ENCODE data around the gene PPP2R2D.
A peak's percentile ranks its signal among the peaks of the same experiment; 100 is the strongest.

PPP2R2D gene

DNA sequence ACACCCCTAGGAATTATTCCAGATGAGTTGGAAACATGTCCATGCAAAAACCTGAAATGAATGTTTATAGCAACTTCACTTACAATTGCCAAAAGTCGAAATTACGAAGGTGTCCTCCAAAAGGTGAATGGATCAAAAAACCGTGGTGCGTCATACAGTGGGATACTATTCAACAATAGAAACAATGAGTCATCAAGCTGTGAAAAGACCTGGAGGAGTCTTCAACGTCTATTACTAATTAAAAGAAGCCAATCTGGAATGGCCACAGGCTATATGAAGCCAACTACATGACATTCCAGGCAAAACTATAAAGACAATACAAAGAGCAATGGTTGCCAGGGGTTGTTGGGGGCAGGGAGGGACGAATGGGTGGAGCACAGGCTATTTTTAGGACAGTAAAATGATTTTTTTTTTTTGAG, 12.6 kb upstream of the PPP2R2D start:
- no peak for DNase-seq (ENCODE audit: low read depth in 2 of 2)

DNA sequence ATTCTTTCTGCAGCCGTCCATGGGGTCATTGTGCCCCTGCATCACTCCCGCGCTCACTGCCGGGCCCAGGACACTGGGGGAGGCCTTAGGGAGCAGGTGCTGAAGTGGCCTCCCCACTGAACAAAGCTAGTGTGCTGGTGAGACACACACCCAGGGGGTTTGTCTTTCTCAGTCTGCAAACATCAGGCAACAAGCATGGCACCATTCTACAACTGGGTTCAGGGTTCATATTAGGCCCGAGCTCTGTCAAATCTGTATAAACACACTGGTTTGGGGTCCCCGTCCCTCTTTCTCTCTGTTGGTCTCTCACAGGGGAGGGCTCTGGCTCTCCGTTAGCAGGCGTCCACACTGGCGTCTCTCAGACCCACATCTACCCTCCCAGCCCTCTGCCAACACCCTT, 11.1 kb upstream of the PPP2R2D start:
- DNase-seq (ENCODE audit: low read depth in 2 of 2): no peak

DNA sequence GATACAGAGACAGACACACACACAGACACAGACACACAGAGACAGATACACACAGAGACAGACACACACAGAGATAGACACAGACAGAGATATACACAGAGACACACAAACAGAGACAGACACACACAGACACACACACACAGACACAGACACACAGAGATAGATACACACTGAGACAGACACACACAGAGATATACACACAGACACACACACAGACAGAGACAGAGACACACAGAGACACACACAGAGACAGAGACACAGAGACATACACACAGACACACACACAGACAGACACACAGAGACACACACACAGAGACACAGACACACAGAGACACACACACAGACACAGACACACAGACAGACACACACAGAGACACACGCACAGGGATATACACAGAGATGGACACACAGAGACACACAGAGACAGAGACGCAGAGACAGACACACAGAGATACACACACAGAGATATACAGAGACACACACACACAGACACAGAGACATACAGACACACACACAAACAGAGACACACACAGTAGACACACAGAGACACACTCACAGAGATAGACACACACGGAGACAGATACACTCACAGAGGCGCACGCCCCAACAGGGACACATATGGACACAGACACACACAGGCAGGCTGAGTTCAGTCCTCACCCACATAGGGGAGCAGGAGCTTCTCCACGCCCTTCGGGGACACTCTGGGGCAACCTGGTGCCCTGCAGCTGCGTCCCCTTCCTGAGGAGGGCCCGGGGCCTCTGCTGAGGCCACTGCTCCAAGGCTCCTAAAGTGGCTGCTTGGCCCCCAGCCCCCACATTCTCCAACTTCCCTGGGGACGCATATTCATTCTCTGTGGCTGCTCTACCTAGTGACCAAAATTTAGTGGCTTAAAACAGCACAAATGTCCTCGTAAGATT, 10.3 kb upstream of the PPP2R2D start:
- DNase-seq (ENCODE audit: low read depth in 2 of 2): no peak

DNA sequence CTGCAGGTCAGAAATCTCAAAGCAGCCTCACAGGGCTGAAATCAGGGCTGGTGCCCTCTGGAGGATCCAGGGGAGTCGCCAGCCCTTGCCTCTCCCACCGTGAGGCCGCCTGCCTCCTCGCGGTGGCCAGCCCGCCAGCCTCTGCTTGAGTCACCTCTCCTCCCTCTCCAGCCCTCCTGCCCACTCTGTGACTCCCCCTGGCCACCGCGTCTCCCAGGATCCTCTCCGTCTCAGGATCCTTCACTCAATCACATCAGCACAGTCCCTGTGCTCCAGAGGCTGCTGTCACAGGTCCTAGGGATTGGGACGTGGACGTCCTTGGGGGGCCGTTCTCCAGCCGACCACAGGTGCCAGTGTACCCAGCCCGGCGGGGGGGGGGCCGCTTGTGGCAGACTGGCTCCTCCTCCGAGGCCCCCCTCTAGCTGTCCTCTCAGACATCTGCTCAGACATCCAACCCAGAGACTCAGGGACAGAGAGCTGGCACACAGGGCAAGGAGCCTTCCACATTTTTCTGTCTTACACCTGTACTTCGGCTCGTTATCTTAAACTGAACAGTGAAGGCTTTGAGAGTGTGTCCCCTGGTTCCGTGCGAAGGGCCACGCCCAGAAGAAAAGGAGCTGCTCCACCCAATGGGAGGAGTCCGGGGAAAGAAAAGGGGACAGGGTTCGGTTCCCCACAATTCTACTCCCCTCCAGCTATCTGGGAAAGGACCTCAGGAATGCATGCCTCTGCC, 9.4 kb upstream of the PPP2R2D start:
- no peak for DNase-seq (ENCODE audit: low read depth in 2 of 2)

DNA sequence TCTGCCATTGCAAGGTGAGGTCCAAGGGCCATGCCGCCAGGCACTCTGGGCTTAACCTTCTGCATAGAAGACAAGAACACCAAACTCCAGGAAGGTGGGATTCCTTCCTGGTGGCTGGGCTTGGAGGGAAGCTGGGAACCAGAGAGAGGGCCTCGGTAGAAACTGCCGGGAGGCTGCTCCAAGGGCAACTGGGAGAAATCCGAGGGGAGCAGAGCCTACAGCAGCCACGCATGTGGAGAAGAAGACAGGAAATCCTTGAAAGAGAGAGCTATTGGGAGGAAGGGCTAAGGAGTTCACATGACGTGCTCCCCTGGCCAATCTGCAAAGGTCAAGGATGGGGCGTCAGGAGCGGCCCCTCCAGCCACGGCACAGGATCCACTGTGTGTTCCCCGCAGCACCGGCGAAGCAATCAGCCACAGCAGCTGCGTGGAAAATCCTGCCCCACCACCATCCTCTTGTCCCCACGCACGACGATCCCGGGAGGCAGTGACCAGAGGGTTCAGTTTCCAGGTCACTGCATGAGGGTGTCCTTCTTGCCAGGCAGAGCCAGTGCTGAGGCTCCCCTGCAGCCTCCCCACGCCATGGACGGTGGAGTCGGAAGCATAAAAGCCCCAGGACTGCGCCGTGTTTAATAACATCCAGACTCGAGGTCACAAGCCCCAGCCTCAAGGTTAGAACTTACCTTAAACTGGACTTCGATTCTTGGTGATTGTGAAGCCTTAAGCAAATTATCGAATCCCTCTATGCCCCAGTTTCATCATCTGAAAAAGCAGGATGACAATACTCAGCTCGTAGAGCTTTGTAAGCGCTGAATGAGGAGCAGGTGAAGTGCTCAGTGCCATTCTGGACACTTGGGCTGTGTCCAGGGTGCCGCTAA, 8.6 kb upstream of the PPP2R2D start:
- no peak for DNase-seq (ENCODE audit: low read depth in 2 of 2)

DNA sequence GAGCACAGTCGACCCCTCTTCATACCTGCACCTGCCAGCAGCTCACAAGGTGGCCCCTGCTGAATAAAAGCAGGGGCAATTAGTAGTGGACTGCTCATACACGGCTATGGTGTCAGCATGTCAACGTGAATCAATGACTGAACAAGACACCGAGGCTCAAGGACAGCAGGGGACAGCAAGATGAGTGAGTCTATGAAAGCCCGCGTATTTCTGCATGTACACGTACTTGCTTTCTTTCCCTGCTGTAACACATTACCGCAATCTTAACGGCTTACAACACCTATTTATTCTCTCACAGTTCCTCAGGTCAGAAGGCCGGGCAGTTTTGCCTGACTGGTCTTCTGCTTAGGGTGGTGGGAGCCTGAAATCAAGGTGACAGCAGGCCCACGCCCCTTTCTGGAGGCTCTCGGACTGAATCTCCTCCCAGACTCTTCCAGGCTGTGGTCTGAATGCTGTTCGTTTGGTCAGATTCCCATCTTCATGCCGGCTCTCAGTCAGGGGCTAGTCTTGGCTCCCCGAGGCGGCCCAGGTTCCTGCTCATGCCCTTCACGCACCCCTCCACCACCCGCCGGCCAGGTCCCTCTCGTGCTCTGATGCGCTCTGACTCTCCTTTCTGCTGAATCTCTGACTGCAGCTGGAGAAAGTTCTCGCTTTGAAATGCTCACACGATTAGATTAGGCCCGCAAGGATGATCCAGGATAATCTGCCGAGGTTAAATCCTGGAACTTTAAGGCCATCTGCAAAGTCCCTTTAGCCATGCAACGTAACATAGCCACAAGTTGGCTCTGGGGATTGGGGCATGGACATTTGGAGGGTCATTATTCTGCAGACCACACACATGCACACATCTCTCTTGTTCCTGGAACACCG, 7.8 kb upstream of the PPP2R2D start:
- no peak for DNase-seq (ENCODE audit: low read depth in 2 of 2)

DNA sequence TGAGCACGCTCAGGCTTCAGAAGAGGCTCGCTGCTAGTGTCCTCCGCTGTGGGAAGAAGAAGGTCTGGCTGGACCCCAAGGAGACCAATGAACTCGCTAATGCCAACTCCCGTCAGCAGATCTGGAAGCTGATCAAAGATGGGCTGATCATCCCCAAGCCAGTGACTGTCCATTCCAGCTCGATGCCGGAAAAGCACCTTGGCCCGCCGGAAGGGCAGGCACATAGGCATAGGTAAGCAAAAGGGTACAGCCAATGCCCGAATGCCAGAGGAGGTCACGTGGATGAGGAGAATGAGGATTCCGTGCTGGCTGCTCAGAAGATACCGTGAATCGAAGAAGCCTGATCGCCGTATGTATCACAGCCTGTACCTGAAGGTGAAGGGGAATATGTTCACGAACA, 5.7 kb upstream of the PPP2R2D start:
- DNase-seq (ENCODE audit: low read depth in 2 of 2): no peak

DNA sequence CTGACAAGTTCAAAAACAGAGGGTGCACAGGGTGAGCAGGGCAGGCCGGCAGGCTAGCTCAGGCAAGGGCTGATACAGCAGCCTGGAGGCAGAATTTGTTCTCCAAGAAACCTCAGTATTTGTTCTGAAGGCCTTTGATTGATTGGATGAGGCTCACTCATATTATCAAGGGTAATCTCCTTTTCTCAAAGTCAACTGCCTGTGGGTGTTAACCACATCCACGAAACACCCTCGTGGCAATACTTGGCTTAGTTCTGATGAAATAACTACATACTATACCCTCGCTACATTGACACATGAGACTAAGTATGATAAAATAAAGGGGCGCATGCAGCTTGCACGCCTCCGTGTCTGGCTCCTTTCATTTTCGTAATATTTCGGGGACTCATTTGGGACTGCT, 4.4 kb upstream of the PPP2R2D start:
- peak in 1 of 2 donors; percentile 35 for DNase-seq (ENCODE audit: low read depth in 2 of 2)

DNA sequence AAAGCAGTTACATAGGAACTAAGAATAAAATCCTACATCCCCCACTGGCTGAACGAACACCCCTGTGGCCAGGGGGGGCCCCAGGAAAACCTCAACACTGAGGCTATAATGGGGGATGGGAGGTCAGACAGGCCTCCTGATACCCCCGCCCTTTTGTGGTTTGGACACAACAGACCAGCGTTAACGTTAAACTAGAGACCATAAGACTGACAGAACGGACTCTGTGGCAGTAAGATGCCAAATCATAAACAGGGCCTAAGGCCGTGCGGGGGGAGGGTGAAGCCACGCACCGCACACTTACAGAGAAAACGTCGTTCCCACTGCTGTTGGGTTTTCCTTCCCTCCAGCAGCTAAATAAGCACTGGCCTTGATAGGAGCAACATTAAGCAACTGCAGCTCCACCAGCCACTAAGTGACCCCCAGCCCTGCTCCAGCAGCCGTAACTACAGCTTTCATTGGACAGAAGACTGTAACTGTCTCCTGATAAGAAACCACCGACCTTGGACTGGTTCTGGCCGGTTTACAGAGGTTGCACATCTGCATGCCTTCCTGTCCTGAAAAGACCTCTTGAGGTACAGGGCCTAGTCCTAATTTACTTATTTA, 3.4 kb upstream of the PPP2R2D start:
- DNase-seq (ENCODE audit: low read depth in 2 of 2): no peak

DNA sequence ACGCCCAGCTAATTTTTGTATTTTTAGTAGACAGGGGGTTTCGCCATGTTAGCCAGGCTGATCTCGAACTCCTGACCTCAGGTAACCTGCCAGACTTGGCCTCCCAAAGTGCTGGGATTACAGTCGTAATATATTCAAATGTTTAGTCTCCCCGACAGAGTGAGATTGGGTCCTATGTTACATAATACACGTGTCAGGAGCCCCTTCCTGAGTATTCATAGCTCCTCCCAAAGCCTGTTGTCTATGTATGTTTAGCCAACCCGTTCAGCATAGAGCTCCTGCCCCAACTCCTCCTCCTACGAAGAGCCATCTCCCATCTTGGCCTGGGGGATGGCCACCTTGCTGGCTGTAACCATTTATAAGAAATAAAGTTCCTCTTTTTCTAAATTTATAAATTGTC, 2.7 kb upstream of the PPP2R2D start:
- no peak for DNase-seq (ENCODE audit: low read depth in 2 of 2)

DNA sequence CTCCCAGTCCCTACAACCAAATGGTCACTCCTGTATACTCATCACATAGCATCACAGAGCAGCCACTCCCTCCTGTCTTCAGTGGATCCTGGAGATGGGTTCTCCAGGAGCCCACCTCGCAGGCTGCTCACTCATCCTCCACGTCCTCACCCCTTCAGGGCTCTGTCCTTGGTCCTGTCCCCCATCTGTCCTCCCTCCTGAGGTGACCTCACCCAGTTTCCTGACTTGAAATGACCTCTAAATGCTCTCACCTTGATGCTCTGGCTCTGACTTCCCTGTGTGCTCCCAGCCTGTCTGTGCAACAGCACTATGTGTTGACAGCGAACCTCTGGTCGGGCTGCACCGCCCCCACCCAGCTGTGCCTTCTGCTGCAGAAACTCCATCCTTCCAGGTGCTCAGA, 2.1 kb upstream of the PPP2R2D start:
- no peak for DNase-seq (ENCODE audit: low read depth in 2 of 2)

DNA sequence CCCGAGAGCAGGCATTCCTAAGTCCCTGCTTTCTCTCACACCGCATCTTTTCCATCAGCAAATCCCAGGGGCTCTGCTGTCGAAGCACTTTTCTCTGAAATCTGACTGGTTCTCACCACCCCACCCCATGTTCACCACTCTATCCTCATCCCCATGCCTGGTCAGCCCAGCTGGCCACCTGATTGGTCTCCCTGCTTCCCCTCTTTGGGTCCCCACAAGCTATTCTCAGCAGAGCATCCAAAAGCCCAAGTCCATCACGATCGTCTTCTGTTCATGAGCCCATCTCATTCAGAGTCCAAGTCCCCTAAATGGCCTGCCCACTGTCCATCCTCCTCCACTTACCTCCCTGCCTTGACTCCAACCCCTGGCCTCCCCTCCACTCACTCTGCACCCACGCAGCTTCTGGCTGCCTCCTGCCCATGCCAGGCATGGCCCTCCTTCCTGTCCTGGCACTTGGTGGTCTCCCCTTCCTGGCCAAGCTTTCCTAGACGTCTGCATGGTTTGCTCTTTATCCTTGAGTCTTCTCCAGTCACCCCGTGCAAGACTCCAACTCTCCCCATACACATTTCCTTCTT, 1.6 kb upstream of the PPP2R2D start:
- no peak for DNase-seq (ENCODE audit: low read depth in 2 of 2)

DNA sequence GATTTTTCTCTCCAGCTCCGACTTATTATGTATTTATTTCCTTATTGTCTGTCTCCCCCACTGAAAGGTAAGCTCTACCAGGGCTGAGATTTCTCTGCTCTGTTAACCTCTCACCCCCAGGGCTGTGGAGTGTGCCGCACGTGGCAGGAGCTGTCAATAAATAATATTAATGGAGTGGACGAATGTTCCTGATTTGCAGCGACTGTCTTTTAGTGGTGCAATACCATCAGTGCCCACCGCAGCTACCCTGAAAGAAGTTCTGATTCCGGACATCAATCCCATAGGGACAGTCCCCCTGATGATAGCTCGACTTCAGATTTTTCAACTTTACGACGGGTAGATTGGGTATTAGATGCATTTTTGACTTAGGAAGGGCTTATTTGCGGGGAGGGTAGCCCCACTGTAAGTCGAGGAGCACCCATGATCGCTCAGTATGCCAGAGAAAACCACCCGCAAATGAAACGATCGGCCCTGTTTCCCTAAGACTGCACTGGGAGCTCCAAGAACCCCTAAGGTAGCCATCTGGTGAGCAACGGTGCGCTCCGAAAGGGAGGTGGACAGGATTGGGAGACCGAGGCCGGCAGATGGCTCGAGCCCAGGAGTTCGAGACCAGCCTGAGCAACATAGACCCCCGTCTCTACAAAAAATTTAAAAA, 986 bp upstream of the PPP2R2D start:
- no peak for DNase-seq (ENCODE audit: low read depth in 2 of 2)

DNA sequence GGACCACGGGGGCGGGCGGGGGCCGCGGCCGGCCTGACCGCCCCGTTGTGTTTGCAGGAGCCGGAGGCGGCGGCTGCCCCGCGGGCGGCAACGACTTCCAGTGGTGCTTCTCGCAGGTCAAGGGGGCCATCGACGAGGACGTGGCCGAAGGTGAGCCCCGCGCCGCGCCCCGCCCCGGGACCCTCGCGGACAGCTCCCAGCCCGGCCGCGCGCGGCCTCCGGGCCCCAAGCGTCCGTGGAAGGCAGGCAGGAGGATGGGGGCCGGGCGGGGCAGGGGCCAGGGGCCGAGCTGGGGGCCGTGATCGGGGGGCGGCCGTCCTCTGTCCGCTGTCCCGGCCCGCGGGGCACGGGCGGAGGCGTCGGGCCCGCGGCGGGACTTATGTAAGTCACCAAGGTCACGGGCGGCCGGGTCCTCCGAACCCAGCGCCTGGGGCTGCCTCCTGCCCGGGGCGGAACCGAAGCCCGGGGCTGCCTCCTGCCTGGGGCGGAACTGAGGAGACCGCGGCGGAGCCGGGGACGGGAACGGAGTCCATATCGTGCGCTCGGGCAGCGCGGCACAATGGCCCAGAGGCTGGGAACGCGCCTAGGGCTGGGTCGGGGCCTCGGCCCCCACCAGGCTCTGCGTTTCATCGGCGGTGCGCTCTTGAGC, 497 bp downstream of the PPP2R2D start:
- DNase-seq (ENCODE audit: low read depth in 2 of 2): no peak

DNA sequence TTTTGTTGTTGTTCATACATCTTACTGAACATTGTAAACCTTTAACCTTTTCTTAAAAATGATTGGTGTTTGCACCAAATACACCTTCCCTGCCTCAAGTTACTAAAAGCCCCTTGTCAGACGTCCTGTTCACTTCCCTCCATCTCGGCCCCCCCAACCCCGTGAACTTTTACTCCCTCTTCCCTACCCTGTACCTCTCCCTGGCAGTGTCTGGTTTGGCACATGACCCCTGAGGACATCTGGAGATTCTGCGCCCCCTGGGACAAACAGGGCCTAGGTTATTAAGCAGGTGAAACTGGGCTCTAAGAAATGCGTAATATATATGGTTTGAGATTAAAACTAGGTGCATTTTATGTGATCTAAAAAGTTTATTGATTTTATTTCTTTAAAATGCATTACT, 1.4 kb downstream of the PPP2R2D start:
- DNase-seq (ENCODE audit: low read depth in 2 of 2): no peak

DNA sequence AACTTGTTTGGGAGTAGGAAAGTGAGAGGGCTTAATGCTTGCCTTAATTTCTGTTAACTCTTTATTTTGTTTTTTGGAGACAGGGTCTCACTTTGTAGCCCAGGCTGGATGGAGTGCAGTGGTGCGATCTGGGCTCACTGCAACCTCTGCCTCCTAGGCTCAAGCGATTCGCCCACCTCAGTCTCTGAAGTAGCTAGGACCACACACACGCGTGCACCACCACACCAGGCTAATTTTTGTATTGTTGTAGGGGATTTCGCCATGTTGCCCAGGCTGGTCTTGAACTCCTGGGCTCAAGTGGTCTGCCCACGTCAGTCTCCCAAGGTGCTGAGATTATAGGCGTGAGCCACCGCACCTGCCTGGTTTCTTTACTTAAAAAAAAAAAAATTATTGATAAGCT, 1.9 kb downstream of the PPP2R2D start:
- DNase-seq (ENCODE audit: low read depth in 2 of 2): no peak

DNA sequence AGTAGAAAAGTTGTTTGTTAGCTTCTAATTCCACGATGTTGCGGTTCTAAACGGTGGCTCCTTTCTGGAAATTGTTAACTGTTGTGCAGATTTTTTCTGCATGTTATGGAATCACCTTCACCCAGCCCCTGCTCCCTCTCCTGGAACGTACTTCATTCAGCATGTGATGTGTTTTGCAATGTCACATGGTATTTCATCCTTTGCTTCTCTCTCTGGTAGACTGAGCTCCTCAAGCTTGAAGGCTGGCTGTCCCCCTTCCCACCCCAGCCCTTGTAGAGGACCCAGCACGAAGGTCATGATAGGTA, 4.4 kb downstream of the PPP2R2D start:
- no peak for DNase-seq (ENCODE audit: low read depth in 2 of 2)

DNA sequence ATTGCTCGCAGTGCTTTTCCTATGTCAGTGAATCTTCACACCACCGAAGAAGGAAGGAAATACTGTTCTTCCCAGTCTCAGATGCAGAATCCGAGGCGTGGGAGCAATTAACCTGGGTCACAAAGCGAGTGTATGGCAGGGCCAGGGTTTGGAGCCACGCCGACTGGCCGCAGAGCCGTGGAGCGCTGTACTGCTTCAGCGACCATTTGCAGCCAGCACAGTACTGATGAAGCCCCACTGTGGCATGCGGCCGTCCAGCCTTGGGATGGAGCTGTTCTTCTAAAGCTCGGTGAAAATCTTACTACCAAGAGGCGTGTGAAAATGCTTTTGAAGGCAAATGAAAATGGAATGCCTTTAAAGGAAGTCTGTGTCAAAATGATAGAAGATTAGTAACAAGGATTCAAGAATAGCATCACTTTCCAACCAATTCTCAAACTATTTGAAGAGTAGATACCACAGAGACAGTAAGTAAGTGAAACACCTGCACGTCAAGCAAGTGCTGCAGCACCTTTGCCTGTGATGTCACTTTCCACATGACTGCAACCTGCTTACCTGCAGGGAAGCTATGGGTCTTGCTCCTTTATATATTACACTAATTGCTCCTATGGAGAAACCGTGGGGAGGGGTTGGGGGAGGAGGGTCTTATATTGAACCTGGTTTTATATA, 4.9 kb downstream of the PPP2R2D start:
- DNase-seq (ENCODE audit: low read depth in 2 of 2): no peak

DNA sequence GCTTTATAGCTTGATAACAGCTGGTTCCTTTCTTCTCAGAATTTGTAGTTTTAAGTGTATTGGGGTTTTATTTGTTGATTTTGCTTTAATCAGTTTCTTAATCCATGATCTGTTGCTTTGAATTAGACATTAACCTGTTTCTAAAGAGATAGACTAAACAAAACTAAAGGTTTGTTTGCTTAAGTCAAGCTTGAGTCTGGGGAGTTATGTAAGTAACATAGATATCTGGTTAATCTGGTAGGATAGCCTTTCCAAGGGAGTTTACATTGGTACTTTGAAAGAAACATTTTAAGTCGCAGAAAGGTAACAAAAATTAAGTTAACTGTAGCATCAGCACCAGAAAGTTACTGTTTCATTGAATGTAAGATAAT, 5.4 kb downstream of the PPP2R2D start:
- DNase-seq (ENCODE audit: low read depth in 2 of 2): no peak
